Body of pancreas (tissue), 4 donors: ENCODE measurements around the gene FAXC. TPM values are rescaled to one million over a fixed set of nuclear protein-coding genes. Genes with fewer than 3 reads are reported as not detected.

ENCODE experiments used
- ATAC-seq: fragments of 150-250 bp; one replicate; pipeline ENCODE4 v1.9.1; 2016
- DNase-seq, 4 donors: peaks; one replicate each; pipeline ENCODE4 v3.0.0-alpha.2; 2019
- H3K27ac ChIP-seq, 4 donors: fragments of 200-600 bp; sonication (generic); 1 replicate in 3 of 4; 2 replicates in 1 of 4; pipeline versions ENCODE4 v1.5.1 to v1.6.1; 2016 to 2019; ENCODE audit warnings: mild to moderate bottlenecking in 1 of 4, mixed read lengths in 1 of 4, moderate library complexity in 1 of 4
- H3K27me3 ChIP-seq, 2 donors: fragments of 200-600 bp; sonication (generic); one replicate each; pipeline ENCODE4 v1.6.0; 2016; ENCODE audit warnings: mild to moderate bottlenecking in 1 of 2
- H3K36me3 ChIP-seq, 2 donors: fragments of 200-600 bp; sonication (generic); replicated peaks in 1 of 2; 2 replicates each; pipeline ENCODE4 v1.5.1; 2016; ENCODE audit warnings: low read depth in 2 of 2; ENCODE audit not compliant: insufficient read depth in 1 of 2
- H3K4me1 ChIP-seq: fragments of 200-600 bp; sonication (generic); one replicate; pipeline ENCODE4 v1.6.0; 2016
- H3K4me3 ChIP-seq, 2 donors: fragments of 200-600 bp; sonication (generic); 1 replicate in 1 of 2; 2 replicates in 1 of 2; pipeline ENCODE4 v1.5.1; 2016 to 2019
- H3K9me3 ChIP-seq, 3 donors: fragments of 200-600 bp; sonication (generic); 1 replicate in 2 of 3; 2 replicates in 1 of 3; pipeline ENCODE4 v1.5.1; 2016
- POLR2A ChIP-seq, 3 donors: fragments of 450-650 bp; IDR thresholded peaks; one replicate each; pipeline ENCODE4 v1.6.1; 2016; ENCODE audit warnings: antibody characterized with exemption in 3 of 3, mild to moderate bottlenecking in 2 of 3
- WGBS, 2 donors: methylation state at CpG; one replicate each; pipeline ENCODE4 v1.1.5; 2017; 5-methylcytosine and 5-hydroxymethylcytosine counted together
- intact Hi-C: fragments of 100-400 bp; cut with DNase I; formaldehyde crosslinking; loops from one replicate; pipeline ENCODE4 v1.15.1; 2023
- total RNA-seq, 2 donors: library from RNA; depleted of rRNA; stranded (reverse); fragments of >200 nt; gene quantifications; one replicate each; pipeline ENCODE4 v1.1.0, GENCODE V29; 2016
- TF ChIP-seq, protein P1 (sequence below), 7 experiments: fragments of 450-650 bp in 4 of 7; fragments of 200-600 bp in 3 of 7; sonication (generic) in 3 of 7; IDR thresholded peaks; one replicate each; pipeline ENCODE4 v1.5.1; 2016 to 2019; ENCODE audit warnings: antibody characterized with exemption in 7 of 7

FAXC gene
- total RNA-seq, 2 donors from 2014 or later: 0.33 to 1.0 TPM

DNA sequence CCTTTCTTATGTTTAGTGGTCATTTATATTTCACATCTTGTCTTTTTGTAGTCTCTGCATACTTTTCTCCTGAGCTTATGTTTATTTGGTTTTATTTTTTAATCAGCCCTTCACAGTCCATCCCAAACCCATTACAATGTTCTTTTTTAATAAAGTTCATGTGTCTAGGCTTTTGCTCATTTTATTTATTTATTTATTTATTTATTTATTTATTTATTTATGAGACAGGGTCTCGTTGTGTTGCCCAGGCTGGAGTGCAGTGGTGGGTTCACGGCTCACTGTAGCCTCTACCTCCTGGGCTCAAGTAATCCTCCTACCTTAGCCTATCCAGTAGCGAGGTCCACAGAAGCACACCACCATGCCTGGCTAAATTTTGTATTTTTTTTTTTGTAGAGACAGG is 41.4 kb upstream of the FAXC start:
- no peak for ATAC-seq
- whole genome bisulfite sequencing, 2 donors: 87 to 93% methylated on average over 3 of the region's 3 CpGs
- intact Hi-C loops: no loop called here

DNA sequence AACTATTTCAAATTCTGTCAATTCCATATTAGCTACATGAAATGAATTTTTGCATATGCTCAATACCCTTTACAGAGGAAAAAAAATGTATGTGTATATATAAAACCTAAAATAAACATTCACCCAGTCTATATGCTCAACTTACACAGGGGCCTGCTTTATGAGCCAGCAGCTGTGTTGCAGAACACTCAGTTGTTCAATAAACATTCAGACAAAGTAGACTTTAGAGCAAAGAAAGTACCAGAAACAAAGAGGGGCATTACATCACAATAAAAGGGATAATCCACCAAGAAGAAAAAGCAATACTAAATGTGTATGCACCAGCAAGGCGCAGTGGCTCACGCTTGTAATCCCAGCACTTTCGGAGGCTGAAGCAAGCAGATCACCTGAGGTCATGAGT is 35.0 kb upstream of the FAXC start:
- DNase-seq: no peak
- no peaks in the 10 kb centered on the region for H3K36me3 ChIP-seq
- H3K9me3 ChIP-seq: no peaks in the 10 kb centered on the region
- H3K4me3 ChIP-seq: no peak overlapping the region
- TF ChIP-seq POLR2A (IDR thresholded peaks at IDR 0.05): no peak
- TF ChIP-seq, protein P1, sequence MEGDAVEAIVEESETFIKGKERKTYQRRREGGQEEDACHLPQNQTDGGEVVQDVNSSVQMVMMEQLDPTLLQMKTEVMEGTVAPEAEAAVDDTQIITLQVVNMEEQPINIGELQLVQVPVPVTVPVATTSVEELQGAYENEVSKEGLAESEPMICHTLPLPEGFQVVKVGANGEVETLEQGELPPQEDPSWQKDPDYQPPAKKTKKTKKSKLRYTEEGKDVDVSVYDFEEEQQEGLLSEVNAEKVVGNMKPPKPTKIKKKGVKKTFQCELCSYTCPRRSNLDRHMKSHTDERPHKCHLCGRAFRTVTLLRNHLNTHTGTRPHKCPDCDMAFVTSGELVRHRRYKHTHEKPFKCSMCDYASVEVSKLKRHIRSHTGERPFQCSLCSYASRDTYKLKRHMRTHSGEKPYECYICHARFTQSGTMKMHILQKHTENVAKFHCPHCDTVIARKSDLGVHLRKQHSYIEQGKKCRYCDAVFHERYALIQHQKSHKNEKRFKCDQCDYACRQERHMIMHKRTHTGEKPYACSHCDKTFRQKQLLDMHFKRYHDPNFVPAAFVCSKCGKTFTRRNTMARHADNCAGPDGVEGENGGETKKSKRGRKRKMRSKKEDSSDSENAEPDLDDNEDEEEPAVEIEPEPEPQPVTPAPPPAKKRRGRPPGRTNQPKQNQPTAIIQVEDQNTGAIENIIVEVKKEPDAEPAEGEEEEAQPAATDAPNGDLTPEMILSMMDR (IDR thresholded peaks at IDR 0.05): no peak
- no peaks in the 10 kb centered on the region for H3K27me3 ChIP-seq
- 91 to 93% methylated on average over 3 of the region's 3 CpGs for WGBS, 2 donors
- intact Hi-C loops: no loop called here
- no peak for ATAC-seq
- no peaks in the 10 kb centered on the region for H3K4me1 ChIP-seq
- no peak overlapping the region for H3K27ac ChIP-seq

More for the DNA sequence above, 41.4 kb upstream of the FAXC start:
- Histone ChIP-seq H3K27ac (no peak overlapping the region), H3K36me3 (no peaks in the 10 kb centered on the region), H3K9me3 (no peaks in the 10 kb centered on the region), H3K4me1 (peaks cover 12% of the 10 kb centered on the region), H3K4me3 (no peak overlapping the region), H3K27me3 (no peaks in the 10 kb centered on the region)
- TF ChIP-seq POLR2A (IDR thresholded peaks at IDR 0.05): no peak
- TF ChIP-seq, protein P1 (IDR thresholded peaks at IDR 0.05): no peak
- DNase-seq: no peak

DNA sequence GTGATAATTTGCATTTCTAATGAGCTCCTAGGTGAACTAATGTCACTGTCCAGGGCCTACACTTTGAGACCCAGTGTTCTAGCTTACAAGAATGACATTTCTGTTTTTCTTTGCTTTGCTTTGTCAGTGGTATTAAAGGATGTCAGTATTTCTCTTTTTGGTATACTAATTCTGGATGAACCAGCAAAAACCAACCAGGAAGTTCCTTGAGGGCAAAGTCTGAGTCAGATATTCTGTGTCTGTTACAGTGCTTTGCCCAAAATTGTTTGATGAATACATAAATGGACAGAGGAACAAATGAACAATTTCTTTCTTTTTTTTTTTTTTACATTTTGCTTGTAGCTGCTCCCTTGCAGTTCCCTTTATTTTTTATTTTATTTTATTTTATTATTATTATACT is 29.2 kb upstream of the FAXC start:
- no peaks in the 10 kb centered on the region for H3K9me3 ChIP-seq
- TF ChIP-seq, protein P1 (IDR thresholded peaks at IDR 0.05): no peak
- TF ChIP-seq POLR2A (IDR thresholded peaks at IDR 0.05): no peak
- intact Hi-C loops: no loop called here
- H3K27me3 ChIP-seq: no peaks in the 10 kb centered on the region
- H3K27ac ChIP-seq: no peak overlapping the region
- H3K4me1 ChIP-seq: no peaks in the 10 kb centered on the region
- no peaks in the 10 kb centered on the region for H3K36me3 ChIP-seq
- no peak overlapping the region for H3K4me3 ChIP-seq
- DNase-seq (no peak), ATAC-seq (no peak)

DNA sequence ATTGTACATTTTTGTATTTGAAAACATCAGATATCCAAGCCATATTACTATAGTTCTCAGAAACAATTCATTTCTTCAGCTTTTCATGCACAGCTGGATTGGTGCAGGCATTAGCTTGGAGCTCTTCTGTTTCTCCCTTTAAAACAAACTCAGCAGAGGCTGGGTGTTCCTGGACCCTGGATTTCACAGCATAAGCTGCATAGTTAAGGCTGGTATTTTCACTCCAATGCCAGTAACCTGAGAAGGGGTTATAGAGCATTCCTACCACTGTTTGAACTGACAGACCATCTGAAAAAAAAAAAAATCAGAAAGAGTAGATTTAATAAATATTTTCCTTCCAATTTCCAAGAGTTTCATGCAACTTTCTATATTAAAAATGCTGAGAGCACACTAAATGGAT is 20.1 kb upstream of the FAXC start:
- Histone ChIP-seq H3K4me1 (no peaks in the 10 kb centered on the region), H3K4me3 (no peak overlapping the region), H3K27ac (no peak overlapping the region), H3K36me3 (no peaks in the 10 kb centered on the region), H3K9me3 (no peaks in the 10 kb centered on the region), H3K27me3 (no peaks in the 10 kb centered on the region)
- intact Hi-C loops: no loop called here
- TF ChIP-seq, protein P1 (IDR thresholded peaks at IDR 0.05): no peak
- TF ChIP-seq POLR2A (IDR thresholded peaks at IDR 0.05): no peak
- DNase-seq: no peak
- no peak for ATAC-seq

DNA sequence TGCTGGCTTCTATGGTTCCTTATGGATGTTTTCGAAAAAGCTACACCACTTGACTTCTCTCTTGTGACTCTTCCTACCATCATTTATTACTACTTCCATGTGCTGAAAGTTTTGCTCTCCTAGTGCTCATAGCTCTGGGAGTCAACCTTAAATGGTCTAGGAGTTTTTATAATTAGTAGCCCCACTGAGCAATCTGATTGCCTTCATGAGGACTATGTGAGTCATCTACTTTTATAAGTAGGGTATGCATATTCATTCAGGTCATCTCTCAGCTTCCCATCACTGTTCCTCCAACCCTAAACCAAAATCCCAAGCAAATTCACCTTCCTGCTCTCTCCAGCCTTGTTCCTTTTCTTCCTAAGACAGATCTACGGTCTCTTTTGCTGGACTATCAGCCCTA is 17.4 kb upstream of the FAXC start:
- no peak for DNase-seq
- H3K4me1 ChIP-seq: no peaks in the 10 kb centered on the region
- no peaks in the 10 kb centered on the region for H3K9me3 ChIP-seq
- H3K4me3 ChIP-seq: no peak overlapping the region
- H3K27ac ChIP-seq: no peak overlapping the region
- TF ChIP-seq POLR2A (IDR thresholded peaks at IDR 0.05): no peak
- TF ChIP-seq, protein P1 (IDR thresholded peaks at IDR 0.05): no peak
- ATAC-seq: no peak
- no peaks in the 10 kb centered on the region for H3K36me3 ChIP-seq
- no peaks in the 10 kb centered on the region for H3K27me3 ChIP-seq
- WGBS, 2 donors: 82 to 94% methylated on average over 2 of the region's 2 CpGs
- intact Hi-C loops: no loop called here
